H54 (cell line): ENCODE data around the gene HDAC6.

Experiments
- DNase-seq: peaks from one replicate; pipeline ENCODE4 v3.0.0; 2011; ENCODE audit warnings: low spot score, mixed read lengths; ENCODE audit not compliant: insufficient read length
- FAIRE-seq: peaks from 3 replicates; lab custom pipeline; 2011; peaks lifted over from hg19 to GRCh38; lab: Jason Lieb, UNC
- POLR2A ChIP-seq: IDR thresholded peaks from 2 replicates; pipeline ENCODE4 v1.6.1; 2011; ENCODE audit warnings: low read depth, mild to moderate bottlenecking, low read length

Gene HDAC6

GRCh38 chrX:48784726-48785125, 17.1 kb upstream of the HDAC6 start:
- FAIRE-seq (no peak), DNase-seq (no peak)
- no peak for TF ChIP-seq POLR2A

DNA sequence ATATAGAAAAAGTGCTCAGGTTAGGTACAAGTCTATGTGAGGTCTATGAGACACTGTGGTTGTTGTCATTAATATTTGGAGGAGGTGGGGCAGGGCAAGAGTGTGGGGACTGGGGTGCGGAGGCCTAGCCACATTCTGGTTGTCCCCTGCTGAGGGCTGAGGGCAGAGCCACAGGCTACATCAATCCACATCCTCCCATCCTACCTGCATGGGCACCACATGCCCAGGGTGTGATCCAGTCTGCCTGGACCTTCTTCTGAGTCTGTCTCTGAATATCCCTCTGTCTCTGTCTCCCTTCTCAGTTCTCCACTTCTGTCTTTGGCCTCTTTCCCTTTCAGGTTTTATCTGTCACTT, 16.7 kb upstream of the HDAC6 start:
- DNase-seq (no peak), FAIRE-seq (no peak)
- TF ChIP-seq POLR2A = no peak

- no peak for TF ChIP-seq POLR2A
- no peak for FAIRE-seq
These were observed 16.2 kb upstream of the HDAC6 start for GRCh38 chrX:48785540-48786214.

GRCh38 chrX:48786341-48786800, 15.5 kb upstream of the HDAC6 start, which contains the start of gene GATA1:
Gene GATA1 (plus strand): TSS chrX:48786590. CDS start chrX:48791110, 4,520 bp downstream.
- DNase-seq = no peak
- TF ChIP-seq POLR2A = no peak
- no peak for FAIRE-seq

More at GRCh38 chrX:48785540-48786214, 16.2 kb upstream of the HDAC6 start:
- DNase-seq = no peak

DNA sequence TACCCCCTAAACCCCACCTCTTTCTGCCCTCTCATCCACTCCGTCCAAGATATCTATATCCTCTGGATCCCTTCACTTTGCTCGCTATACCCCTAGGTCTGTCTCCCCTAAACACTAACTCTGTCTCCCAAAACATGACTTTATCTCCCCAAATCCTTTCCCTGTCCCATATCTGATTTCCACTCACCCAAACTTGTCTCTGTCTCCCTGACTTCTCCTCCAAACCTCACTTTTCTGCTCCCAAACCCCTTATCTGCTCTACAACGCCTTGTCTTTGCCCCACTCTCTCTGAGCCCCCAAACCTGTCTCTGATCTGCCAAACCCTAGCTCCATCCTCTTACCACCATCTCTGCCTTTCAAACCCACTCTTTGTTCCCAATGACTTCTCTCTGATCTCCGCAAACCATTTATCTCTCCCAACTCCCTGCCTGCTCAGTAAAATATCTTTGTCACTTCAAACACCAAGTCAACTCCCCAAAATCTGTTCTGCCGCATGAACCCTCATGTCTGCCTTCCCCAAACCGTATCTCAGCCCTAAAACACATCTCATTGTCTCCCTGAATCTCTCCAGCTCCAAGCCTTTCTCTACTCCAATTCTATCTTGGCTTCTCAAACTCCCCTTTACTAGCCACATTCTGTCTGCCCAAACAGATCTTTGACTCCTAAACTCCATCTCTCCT, 14.9 kb upstream of the HDAC6 start:
- DNase-seq (no peak), FAIRE-seq (no peak)
- TF ChIP-seq POLR2A = no peak

GRCh38 chrX:48787505-48788443, 14.1 kb upstream of the HDAC6 start:
- DNase-seq (no peak), FAIRE-seq (no peak)
- TF ChIP-seq POLR2A = no peak

GRCh38 chrX:48789366-48790220, 12.3 kb upstream of the HDAC6 start:
- no peak for TF ChIP-seq POLR2A
- FAIRE-seq (no peak), DNase-seq (no peak)

DNA sequence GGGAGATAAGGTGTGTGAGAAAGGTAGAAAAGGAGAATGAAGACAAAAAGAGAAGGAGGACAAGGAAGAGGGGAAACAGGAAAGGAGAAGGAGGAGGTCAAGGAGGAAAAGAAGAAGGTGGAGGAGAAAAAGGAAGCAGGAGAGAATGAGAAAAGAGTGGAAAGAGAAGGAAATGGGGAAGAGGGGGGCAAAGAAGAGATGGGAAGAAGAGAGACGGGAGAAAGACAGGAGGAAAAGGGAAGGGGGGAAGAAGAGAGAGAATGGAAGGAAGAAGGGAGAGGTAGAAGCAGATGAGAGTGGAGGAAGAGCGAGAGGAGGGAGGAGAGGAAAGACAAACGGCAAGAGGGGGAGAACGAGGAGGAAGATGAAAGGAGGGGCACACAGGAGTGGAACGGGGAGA, 11.4 kb upstream of the HDAC6 start:
- no peak for TF ChIP-seq POLR2A
- DNase-seq (no peak), FAIRE-seq (no peak)

- TF ChIP-seq POLR2A = no peak
- no peak for FAIRE-seq
- DNase-seq = no peak
These were observed 10.6 kb upstream of the HDAC6 start for GRCh38 chrX:48791063-48791820.

GRCh38 chrX:48792219-48792618, 9.6 kb upstream of the HDAC6 start:
- TF ChIP-seq POLR2A = no peak
- no peak for DNase-seq
- no peak for FAIRE-seq

- no peak for FAIRE-seq
- no peak for TF ChIP-seq POLR2A
- DNase-seq = no peak
These were observed 7.9 kb upstream of the HDAC6 start for GRCh38 chrX:48793935-48794334.

DNA sequence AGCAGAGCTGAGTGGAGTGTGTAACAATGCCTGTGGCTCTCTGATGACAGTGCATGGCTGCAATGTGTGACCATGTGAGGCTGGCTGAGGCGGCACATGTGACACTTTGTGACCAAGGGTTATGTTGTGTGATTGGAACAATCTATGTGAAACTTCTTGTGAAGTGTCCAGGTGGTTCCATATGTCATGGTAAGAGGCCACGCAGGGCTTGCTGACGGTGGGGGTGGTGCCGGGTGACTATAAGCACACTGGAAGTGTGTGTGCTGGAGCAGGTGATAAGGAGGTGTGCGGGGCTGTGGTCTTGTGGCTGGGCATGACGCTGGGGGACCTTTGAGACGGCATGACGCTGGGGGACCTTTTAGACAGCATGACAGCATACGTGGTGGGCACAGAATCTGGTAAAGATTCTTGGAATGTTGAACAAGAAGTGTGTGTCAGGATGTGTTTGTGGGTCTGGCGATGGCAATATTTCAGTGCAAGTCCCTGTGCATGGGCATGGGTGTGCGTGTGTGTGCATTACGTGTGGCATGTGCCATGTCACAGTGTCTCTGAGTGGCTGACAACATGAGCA, 7.4 kb upstream of the HDAC6 start:
- DNase-seq = no peak
- no peak for FAIRE-seq
- TF ChIP-seq POLR2A = no peak
